ENCODE results near the gene GPR155.
A peak's percentile ranks its signal among the peaks of the same experiment; 100 is the strongest.

The GPR155 gene

GRCh38 chr2:174527101-174527721, 40.4 kb upstream of the GPR155 start:
- Histone ChIP-seq H3K36me3 (no peaks in the 10 kb centered on the region), H3K9me3 (no peaks in the 10 kb centered on the region), H3K4me1 (ENCODE audit: control insufficient read depth in 1 of 2, insufficient read depth in 1 of 2, low read depth in 1 of 2, low read length in 1 of 2) (peaks cover 40 to 42% of the 10 kb centered on the region in 2 experiments), H3K4me3 (ENCODE audit: low read depth in 1 of 2, low read length in 1 of 2) (no peak overlapping the region), H3K27ac (peak overlapping the region; percentile 18), H3K27me3 (peaks cover 8% of the 10 kb centered on the region)
- TF ChIP-seq, protein P1, sequence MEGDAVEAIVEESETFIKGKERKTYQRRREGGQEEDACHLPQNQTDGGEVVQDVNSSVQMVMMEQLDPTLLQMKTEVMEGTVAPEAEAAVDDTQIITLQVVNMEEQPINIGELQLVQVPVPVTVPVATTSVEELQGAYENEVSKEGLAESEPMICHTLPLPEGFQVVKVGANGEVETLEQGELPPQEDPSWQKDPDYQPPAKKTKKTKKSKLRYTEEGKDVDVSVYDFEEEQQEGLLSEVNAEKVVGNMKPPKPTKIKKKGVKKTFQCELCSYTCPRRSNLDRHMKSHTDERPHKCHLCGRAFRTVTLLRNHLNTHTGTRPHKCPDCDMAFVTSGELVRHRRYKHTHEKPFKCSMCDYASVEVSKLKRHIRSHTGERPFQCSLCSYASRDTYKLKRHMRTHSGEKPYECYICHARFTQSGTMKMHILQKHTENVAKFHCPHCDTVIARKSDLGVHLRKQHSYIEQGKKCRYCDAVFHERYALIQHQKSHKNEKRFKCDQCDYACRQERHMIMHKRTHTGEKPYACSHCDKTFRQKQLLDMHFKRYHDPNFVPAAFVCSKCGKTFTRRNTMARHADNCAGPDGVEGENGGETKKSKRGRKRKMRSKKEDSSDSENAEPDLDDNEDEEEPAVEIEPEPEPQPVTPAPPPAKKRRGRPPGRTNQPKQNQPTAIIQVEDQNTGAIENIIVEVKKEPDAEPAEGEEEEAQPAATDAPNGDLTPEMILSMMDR (IDR thresholded peaks at IDR 0.05) = no peak

DNA sequence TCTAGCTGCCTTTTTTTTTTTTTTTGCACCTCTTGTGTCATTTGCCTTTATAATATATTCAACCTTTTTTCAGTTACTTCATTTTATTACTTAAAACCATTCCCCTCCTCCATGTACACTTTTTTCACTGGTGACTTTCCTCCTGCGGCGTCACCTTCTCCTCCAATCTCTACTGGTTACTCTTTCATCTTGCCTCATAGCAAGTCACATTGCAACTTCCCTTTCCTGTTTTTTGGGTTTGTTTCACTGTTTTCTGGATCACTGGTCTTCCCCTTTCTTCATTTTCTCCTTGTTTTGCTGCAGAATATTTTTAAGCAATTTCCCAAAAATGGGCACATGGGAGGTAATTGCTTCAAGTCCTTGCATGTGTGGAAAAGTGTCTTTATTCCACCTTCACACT, 37.7 kb upstream of the GPR155 start:
- H3K36me3 ChIP-seq = no peaks in the 10 kb centered on the region
- H3K4me1 ChIP-seq (ENCODE audit: control insufficient read depth in 1 of 2, insufficient read depth in 1 of 2, low read depth in 1 of 2, low read length in 1 of 2) = peaks cover 51% of the 10 kb centered on the region in 2 experiments
- peaks cover 19% of the 10 kb centered on the region for H3K27me3 ChIP-seq
- H3K4me3 ChIP-seq (ENCODE audit: low read depth in 1 of 2, low read length in 1 of 2) = peak overlapping the region; percentile 3 to 29
- peak overlapping the region; percentile 97 for H3K27ac ChIP-seq
- no peaks in the 10 kb centered on the region for H3K9me3 ChIP-seq
- TF ChIP-seq, protein P1 (IDR thresholded peaks at IDR 0.05) = no peak

DNA sequence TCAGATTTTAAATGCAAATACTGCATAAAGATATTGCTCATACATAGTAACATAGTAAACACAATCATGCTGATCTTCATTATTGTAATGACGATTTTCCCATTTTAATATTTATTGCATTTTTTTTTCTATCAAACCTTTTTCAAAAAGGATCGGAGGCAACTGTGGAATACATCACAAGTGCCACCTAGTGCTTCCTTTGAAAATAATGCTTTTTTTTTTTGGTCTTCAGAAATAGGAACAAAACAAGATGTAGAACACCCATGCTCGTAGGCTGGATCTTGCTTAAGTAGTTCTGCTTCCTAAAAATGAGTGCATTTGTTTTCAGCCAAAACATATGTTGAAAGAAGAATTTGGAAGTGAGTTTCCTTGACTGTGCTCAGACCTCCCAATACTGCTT, 35.7 kb upstream of the GPR155 start:
- H3K4me1 ChIP-seq (ENCODE audit: control insufficient read depth in 1 of 2, insufficient read depth in 1 of 2, low read depth in 1 of 2, low read length in 1 of 2) = peaks cover 51% of the 10 kb centered on the region in 2 experiments
- peak overlapping the region in 1 of 2 experiments; percentile 13 for H3K4me3 ChIP-seq (ENCODE audit: low read depth in 1 of 2, low read length in 1 of 2)
- H3K36me3 ChIP-seq = no peaks in the 10 kb centered on the region
- H3K27me3 ChIP-seq = peaks cover 31% of the 10 kb centered on the region
- H3K27ac ChIP-seq = peak overlapping the region; percentile 97
- no peaks in the 10 kb centered on the region for H3K9me3 ChIP-seq
- TF ChIP-seq, protein P1 (IDR thresholded peaks at IDR 0.05) = peak; percentile 71

GRCh38 chr2:174518395-174518794, 31.6 kb upstream of the GPR155 start:
- no peaks in the 10 kb centered on the region for H3K36me3 ChIP-seq
- H3K27ac ChIP-seq = no peak overlapping the region
- peaks cover 20 to 22% of the 10 kb centered on the region in 2 experiments for H3K4me1 ChIP-seq (ENCODE audit: control insufficient read depth in 1 of 2, insufficient read depth in 1 of 2, low read depth in 1 of 2, low read length in 1 of 2)
- no peak overlapping the region for H3K4me3 ChIP-seq (ENCODE audit: low read depth in 1 of 2, low read length in 1 of 2)
- TF ChIP-seq, protein P1 (IDR thresholded peaks at IDR 0.05) = no peak
- peaks cover 38% of the 10 kb centered on the region for H3K27me3 ChIP-seq
- H3K9me3 ChIP-seq = no peaks in the 10 kb centered on the region

- Histone ChIP-seq H3K36me3 (no peaks in the 10 kb centered on the region), H3K4me3 (ENCODE audit: low read depth in 1 of 2, low read length in 1 of 2) (no peak overlapping the region), H3K9me3 (no peaks in the 10 kb centered on the region), H3K4me1 (ENCODE audit: control insufficient read depth in 1 of 2, insufficient read depth in 1 of 2, low read depth in 1 of 2, low read length in 1 of 2) (peaks cover 4 to 6% of the 10 kb centered on the region in 2 experiments), H3K27me3 (peaks cover 45% of the 10 kb centered on the region), H3K27ac (no peak overlapping the region)
- TF ChIP-seq, protein P1 (IDR thresholded peaks at IDR 0.05) = no peak
These were observed 29.9 kb upstream of the GPR155 start for GRCh38 chr2:174516501-174517378.
